Kidney (tissue), 14 donors: ENCODE data around the gene IFI30. TPM values are rescaled to one million over a fixed set of nuclear protein-coding genes. Genes with fewer than 3 reads are reported as not detected.
A peak's percentile ranks its signal among the peaks of the same experiment; 100 is the strongest.

Experiments used
- DNase-seq, 5 donors: peaks; one replicate each; pipeline ENCODE4 v3.0.0-alpha.2; 2013 to 2020
- FAIRE-seq: peaks from 2 replicates; lab custom pipeline; 2012; peaks lifted over from hg19 to GRCh38; lab: Jason Lieb, UNC
- H3K27ac ChIP-seq, 2 donors: one replicate each; pipeline ENCODE4 v1.7.0; 2013; ENCODE audit warnings: low read depth in 2 of 2, low read length in 2 of 2, inconsistent platforms in 1 of 2
- H3K27me3 ChIP-seq: one replicate; pipeline ENCODE4 v1.7.1; 2013; ENCODE audit warnings: low read length, inconsistent platforms; ENCODE audit not compliant: control insufficient read depth, insufficient read depth
- H3K36me3 ChIP-seq, 3 donors: one replicate each; pipeline versions ENCODE4 v1.7.0 to v1.7.1; 2013; ENCODE audit warnings: low read length in 3 of 3, control low read depth in 1 of 3, inconsistent platforms in 1 of 3; ENCODE audit not compliant: insufficient read depth in 3 of 3, control insufficient read depth in 2 of 3
- H3K4me1 ChIP-seq, 3 donors: one replicate each; pipeline versions ENCODE4 v1.7.0 to v1.7.1; 2013; ENCODE audit warnings: low read length in 3 of 3, inconsistent platforms in 1 of 3, low read depth in 1 of 3; ENCODE audit not compliant: control insufficient read depth in 2 of 3, insufficient read depth in 2 of 3
- H3K4me3 ChIP-seq, 3 donors: one replicate each; pipeline versions ENCODE4 v1.7.0 to v1.8.1; 2013; ENCODE audit warnings: low read length in 3 of 3, control low read depth in 1 of 3, inconsistent platforms in 1 of 3
- H3K9ac ChIP-seq, 3 donors: one replicate each; pipeline versions ENCODE4 v1.7.0 to v1.7.1; 2013; ENCODE audit warnings: low read length in 3 of 3, control low read depth in 1 of 3, inconsistent platforms in 1 of 3
- H3K9me3 ChIP-seq, 3 donors: one replicate each; pipeline versions ENCODE4 v1.7.0 to v1.7.1; 2013; ENCODE audit warnings: low read length in 3 of 3, control low read depth in 1 of 3, inconsistent platforms in 1 of 3; ENCODE audit not compliant: control insufficient read depth in 2 of 3, insufficient read depth in 1 of 3
- CTCF ChIP-seq: IDR thresholded peaks from 3 replicates; pipeline ENCODE4 v1.5.1; 2012; ENCODE audit warnings: mild to moderate bottlenecking, moderate library complexity, borderline replicate concordance; ENCODE audit not compliant: insufficient read depth; ENCODE audit errors: extremely low read depth
- intact Hi-C: fragments of 100-400 bp; cut with DNase I; formaldehyde crosslinking; loops from one replicate; pipeline ENCODE4 v1.11.1; 2022
- polyA plus RNA-seq: library from polyadenylated mRNA; stranded (reverse); fragments of 350-450 nt; fragmentation: Illumina TruSeq; extraction: RNeasy Lipid Tissue Mini Kit (QIAGEN cat#74804); gene quantifications from one replicate; pipeline ENCODE4 v1.2.3, GENCODE V29; 2014; ENCODE audit warnings: low read depth, low replicate concordance; ENCODE audit not compliant: insufficient read depth
- total RNA-seq: library from RNA; stranded (reverse); fragmentation: NEBNext Ultra II Directional; extraction: Animal tissue kit (Norgen Biotek cat#: 25700); gene quantifications from one replicate; pipeline ENCODE4 v1.2.1, GENCODE V29; 2021
- donor health status: control.
- donor health status: control.
- donor health status: control.
- donor health status: control.
- donor health status: control.
- donor health status: DM: yes; HTN: yes; CAD: no.
- donor health status: Normal renal cell carcinoma (clear cell type).

Gene IFI30
- total and polyA plus RNA-seq, 2 donors from 2014 or later: 109 to 173 TPM

GRCh38 chr19:18218600-18218999 lies 45.0 kb downstream of the IFI30 start:
- no peak overlapping the region for H3K9ac ChIP-seq
- H3K4me1 ChIP-seq: peaks cover 0 to 2% (median 0%) of the 10 kb centered on the region in 3 donors
- DNase-seq (no peak), FAIRE-seq (no peak)
- no peak for TF ChIP-seq CTCF
- no peaks in the 10 kb centered on the region for H3K36me3 ChIP-seq
- no peaks in the 10 kb centered on the region for H3K9me3 ChIP-seq
- H3K27me3 ChIP-seq: no peaks in the 10 kb centered on the region
- no peak overlapping the region for H3K27ac ChIP-seq
- intact Hi-C loops: no loop called here
- no peak overlapping the region for H3K4me3 ChIP-seq

DNA sequence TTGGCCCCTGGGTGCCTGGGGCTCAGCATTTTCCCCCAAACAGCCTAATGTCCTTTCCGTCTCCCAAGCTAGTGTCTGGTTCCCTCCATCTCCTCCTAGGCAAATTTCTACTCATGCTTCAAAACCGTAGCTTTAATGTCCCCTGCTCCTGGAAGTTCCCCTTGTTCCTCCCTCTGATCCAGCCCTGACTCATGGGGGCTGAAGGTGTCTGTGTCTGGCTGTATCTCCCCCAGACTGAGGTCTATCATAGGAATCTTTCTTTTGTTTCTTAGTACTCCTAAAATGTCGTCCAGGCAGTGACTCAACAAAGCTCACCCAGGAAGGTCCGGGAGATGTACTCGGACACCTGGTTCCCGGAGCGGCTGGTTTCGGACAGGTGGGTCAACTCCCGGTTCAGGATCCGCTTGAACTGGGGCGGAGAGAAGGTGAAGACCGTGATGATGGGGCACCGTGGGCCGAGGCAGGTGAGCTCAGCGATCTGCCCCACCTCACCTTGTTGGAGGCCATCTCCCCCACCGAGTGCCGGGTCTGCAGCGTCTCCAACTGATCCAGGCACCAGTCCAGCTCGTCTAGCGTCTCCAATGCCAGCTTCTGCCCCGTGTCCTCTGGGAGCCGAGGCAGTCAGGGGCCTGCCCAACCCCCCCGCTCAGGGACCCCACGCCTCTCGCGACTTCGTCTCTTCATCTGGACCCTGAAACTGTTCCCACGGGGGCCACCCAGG lies 46.5 kb downstream of the IFI30 start:
- Histone ChIP-seq H3K9me3 (no peaks in the 10 kb centered on the region), H3K27ac (no peak overlapping the region), H3K27me3 (no peaks in the 10 kb centered on the region), H3K9ac (no peak overlapping the region), H3K4me1 (peaks cover 0 to 10% (median 0%) of the 10 kb centered on the region in 3 donors), H3K4me3 (no peak overlapping the region), H3K36me3 (no peaks in the 10 kb centered on the region)
- intact Hi-C loops: no loop called here
- FAIRE-seq: no peak
- no peak for TF ChIP-seq CTCF
- DNase-seq: no peak

GRCh38 chr19:18220632-18221275 lies 47.1 kb downstream of the IFI30 start:
- H3K27me3 ChIP-seq: peaks cover 4% of the 10 kb centered on the region
- no peaks in the 10 kb centered on the region for H3K36me3 ChIP-seq
- peaks cover 0 to 14% (median 0%) of the 10 kb centered on the region in 3 donors for H3K4me1 ChIP-seq
- no peak overlapping the region for H3K4me3 ChIP-seq
- no peak overlapping the region for H3K27ac ChIP-seq
- H3K9me3 ChIP-seq: no peaks in the 10 kb centered on the region
- H3K9ac ChIP-seq: no peak overlapping the region
- no peak for FAIRE-seq
- no peak for TF ChIP-seq CTCF
- intact Hi-C loops: no loop called here
- DNase-seq: peak in 3 of 5 donors; percentile 18 to 79 (median 31)
